Lower leg skin (tissue), 4 donors: ENCODE measurements around the gene KCNK15. TPM values are rescaled to one million over a fixed set of nuclear protein-coding genes. Genes with fewer than 3 reads are reported as not detected.

Source experiments
- DNase-seq, 2 donors: peaks; one replicate each; pipeline ENCODE4 v3.0.0-alpha.2; 2019; ENCODE audit warnings: low spot score in 2 of 2
- H3K4me3 ChIP-seq: fragments of 200-600 bp; sonication (generic); 2 replicates; pipeline ENCODE4 v1.5.1; 2017; ENCODE audit warnings: mild to moderate bottlenecking, low read depth; ENCODE audit not compliant: poor library complexity, severe bottlenecking
- POLR2A ChIP-seq, 2 donors: fragments of 450-650 bp; IDR thresholded peaks; one replicate each; pipeline ENCODE4 v1.6.1; 2016 to 2017; ENCODE audit warnings: antibody characterized with exemption in 2 of 2, mild to moderate bottlenecking in 1 of 2, moderate library complexity in 1 of 2
- WGBS, 2 donors: methylation state at CpG; one replicate each; pipeline ENCODE4 v1.1.5; 2018; 5-methylcytosine and 5-hydroxymethylcytosine counted together
- intact Hi-C: fragments of 100-400 bp; cut with DNase I; formaldehyde crosslinking; loops from one replicate; pipeline ENCODE4 v1.15.0; 2023; ENCODE audit warnings: low total_unique reads
- total RNA-seq, 4 donors: library from RNA; depleted of rRNA; stranded (reverse); fragments of >200 nt; gene quantifications; one replicate each; pipeline ENCODE4 v1.1.0, GENCODE V29; 2016
- TF ChIP-seq, protein P1 (sequence below), 3 donors: fragments of 450-650 bp; IDR thresholded peaks; one replicate each; pipeline ENCODE4 v1.5.1; 2016; ENCODE audit warnings: antibody characterized with exemption in 3 of 3, mild to moderate bottlenecking in 3 of 3, moderate library complexity in 2 of 3

KCNK15 gene
- total RNA-seq, 4 donors from 2014 or later = 1.5 to 3.5 (median 2.5) TPM

DNA sequence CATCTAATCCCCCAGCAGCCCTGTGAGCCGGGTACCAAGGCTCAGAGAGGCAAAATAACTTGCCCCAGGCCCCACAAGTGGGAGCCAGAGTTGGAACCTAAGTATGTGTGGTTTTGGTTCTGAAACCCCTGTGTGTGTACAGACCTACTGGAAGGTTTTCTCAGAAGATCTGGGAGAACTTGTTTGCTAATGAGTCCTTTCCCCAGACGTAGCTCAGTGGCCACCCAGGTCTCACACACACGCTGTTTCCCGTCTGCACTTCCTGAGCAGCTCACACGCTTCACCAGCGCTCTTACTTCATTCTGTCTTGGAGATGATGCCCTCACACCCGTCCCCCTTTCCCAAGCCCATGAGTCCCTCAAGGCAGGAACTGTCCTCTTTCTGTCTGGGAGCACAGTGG is 22.3 kb upstream of the KCNK15 start:
- intact Hi-C loops = no loop called here
- H3K4me3 ChIP-seq = no peak overlapping the region
- no peak for DNase-seq
- WGBS, 2 donors = 65 to 71% methylated on average over 7 of the region's 7 CpGs
- no peak for TF ChIP-seq POLR2A (IDR thresholded peaks at IDR 0.05)
- TF ChIP-seq, protein P1, sequence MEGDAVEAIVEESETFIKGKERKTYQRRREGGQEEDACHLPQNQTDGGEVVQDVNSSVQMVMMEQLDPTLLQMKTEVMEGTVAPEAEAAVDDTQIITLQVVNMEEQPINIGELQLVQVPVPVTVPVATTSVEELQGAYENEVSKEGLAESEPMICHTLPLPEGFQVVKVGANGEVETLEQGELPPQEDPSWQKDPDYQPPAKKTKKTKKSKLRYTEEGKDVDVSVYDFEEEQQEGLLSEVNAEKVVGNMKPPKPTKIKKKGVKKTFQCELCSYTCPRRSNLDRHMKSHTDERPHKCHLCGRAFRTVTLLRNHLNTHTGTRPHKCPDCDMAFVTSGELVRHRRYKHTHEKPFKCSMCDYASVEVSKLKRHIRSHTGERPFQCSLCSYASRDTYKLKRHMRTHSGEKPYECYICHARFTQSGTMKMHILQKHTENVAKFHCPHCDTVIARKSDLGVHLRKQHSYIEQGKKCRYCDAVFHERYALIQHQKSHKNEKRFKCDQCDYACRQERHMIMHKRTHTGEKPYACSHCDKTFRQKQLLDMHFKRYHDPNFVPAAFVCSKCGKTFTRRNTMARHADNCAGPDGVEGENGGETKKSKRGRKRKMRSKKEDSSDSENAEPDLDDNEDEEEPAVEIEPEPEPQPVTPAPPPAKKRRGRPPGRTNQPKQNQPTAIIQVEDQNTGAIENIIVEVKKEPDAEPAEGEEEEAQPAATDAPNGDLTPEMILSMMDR (IDR thresholded peaks at IDR 0.05) = no peak

DNA sequence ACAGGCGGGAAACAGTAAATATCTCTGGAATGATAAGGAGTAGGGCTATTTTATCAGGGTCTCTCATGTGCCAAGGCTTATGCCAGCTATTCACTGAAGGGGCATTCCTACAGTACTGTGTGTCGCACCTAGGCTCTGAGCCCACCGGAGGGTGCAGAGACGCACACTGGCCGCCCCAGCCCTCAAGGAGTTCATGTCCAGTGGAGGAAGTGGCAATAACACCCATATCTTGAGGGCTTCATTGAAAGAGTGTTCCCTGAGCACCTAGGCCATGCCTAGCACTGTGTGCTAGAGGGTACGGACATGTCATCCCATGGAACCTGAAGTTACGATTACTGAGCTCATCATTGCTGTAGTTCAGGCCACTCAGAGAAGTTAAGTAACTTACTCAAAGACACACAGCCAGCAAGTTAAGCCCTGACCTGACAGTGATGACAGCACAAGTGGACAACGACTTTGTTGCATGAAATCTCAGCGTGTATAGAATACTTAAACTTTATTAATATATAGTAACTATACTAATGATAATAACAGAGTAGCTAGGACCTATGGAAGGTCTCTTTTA is 21.8 kb upstream of the KCNK15 start:
- intact Hi-C loops = no loop called here
- no peak for DNase-seq
- no peak overlapping the region for H3K4me3 ChIP-seq
- 91 to 92% methylated on average over 9 of the region's 9 CpGs for WGBS, 2 donors
- TF ChIP-seq POLR2A (IDR thresholded peaks at IDR 0.05) = no peak
- TF ChIP-seq, protein P1 (IDR thresholded peaks at IDR 0.05) = no peak

DNA sequence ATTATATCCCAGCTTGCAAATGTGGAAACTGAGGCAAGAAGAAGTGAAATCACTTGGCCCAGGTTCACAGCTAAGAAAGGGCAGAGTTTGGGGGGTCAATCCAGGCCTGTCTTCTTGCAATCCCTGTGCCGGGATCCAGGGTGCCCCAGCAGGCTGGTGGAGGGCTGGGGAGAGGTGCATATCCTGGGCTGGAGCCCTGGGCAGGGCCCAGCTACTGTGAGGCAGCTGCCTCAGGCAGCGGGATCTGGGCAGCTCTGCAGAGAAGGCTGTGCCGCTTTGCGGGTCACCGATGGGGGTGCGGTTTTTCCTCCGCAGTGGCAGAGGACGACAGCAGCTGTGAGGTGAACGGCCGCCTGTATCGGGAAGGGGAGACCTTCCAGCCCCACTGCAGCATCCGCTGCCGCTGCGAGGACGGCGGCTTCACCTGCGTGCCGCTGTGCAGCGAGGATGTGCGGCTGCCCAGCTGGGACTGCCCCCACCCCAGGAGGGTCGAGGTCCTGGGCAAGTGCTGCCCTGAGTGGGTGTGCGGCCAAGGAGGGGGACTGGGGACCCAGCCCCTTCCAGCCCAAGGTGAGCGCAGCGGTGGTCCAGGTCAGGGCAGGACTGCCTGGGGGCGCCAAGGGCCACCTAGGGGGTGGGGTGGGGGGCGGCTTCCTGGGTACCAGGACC is 21.1 kb upstream of the KCNK15 start:
- no peak overlapping the region for H3K4me3 ChIP-seq
- DNase-seq = no peak
- intact Hi-C loops = no loop called here
- TF ChIP-seq, protein P1 (IDR thresholded peaks at IDR 0.05) = no peak
- TF ChIP-seq POLR2A (IDR thresholded peaks at IDR 0.05) = no peak
- 46 to 53% methylated on average over 16 to 25 of the region's 26 CpGs for WGBS, 2 donors

DNA sequence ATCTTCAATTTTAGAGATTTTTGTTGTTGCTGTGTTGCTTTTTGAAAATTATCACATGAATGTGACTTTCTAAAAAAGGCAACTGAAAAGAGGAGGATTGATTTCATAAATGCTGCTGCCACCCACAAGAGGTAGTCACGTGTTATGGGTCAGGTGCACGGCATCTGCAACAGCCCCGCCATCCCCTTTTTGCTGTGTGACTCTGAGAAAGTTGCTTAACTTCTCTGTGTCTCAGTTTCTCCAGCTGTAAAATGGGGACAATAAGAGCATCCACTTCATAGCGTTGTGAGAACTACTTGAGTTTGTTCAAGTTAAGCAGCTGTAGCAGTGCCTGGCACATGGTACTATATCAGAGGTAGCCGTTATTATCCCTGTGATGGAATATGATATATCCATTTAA is 19.8 kb upstream of the KCNK15 start:
- no peak overlapping the region for H3K4me3 ChIP-seq
- no peak for TF ChIP-seq POLR2A (IDR thresholded peaks at IDR 0.05)
- TF ChIP-seq, protein P1 (IDR thresholded peaks at IDR 0.05) = no peak
- no peak for DNase-seq
- 76 to 80% methylated on average over 5 of the region's 5 CpGs for WGBS, 2 donors
- intact Hi-C loops = no loop called here

DNA sequence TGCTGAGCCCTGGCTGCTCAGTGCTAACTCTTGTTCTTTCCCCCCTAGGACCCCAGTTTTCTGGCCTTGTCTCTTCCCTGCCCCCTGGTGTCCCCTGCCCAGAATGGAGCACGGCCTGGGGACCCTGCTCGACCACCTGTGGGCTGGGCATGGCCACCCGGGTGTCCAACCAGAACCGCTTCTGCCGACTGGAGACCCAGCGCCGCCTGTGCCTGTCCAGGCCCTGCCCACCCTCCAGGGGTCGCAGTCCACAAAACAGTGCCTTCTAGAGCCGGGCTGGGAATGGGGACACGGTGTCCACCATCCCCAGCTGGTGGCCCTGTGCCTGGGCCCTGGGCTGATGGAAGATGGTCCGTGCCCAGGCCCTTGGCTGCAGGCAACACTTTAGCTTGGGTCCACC is 18.6 kb upstream of the KCNK15 start:
- H3K4me3 ChIP-seq = no peak overlapping the region
- WGBS, 2 donors = 88 to 93% methylated on average over 10 to 11 of the region's 11 CpGs
- no peak for DNase-seq
- intact Hi-C loops = no loop called here
- no peak for TF ChIP-seq POLR2A (IDR thresholded peaks at IDR 0.05)
- TF ChIP-seq, protein P1 (IDR thresholded peaks at IDR 0.05) = no peak

DNA sequence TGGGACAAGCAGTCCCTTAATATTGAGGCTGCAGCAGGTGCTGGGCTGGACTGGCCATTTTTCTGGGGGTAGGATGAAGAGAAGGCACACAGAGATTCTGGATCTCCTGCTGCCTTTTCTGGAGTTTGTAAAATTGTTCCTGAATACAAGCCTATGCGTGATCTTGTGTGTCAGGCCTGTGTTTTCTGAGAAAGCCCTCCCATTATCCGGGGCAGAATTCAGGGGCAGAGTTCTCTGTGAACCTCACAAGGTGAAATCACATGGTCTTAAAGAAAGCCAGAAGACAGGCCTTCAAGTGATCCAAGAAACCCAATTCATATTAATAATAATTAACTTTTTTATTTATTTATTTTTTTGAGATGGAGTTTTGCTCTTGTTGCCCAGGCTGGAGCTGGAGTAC is 18.0 kb upstream of the KCNK15 start:
- intact Hi-C loops = no loop called here
- WGBS, 2 donors = 62 to 74% methylated on average over 2 of the region's 2 CpGs

More for the DNA sequence above, 18.0 kb upstream of the KCNK15 start:
- TF ChIP-seq, protein P1 (IDR thresholded peaks at IDR 0.05) = no peak
- no peak for TF ChIP-seq POLR2A (IDR thresholded peaks at IDR 0.05)
- no peak for DNase-seq
- H3K4me3 ChIP-seq = no peak overlapping the region
